CD14-positive monocyte (primary cell): ENCODE measurements around the gene KLHDC10. TPM values are rescaled to one million over a fixed set of nuclear protein-coding genes. Genes with fewer than 3 reads are reported as not detected.

ENCODE experiments used
- DNase-seq, 3 donors: peaks; one replicate each; pipeline ENCODE4 v3.0.0-alpha.2; 2011 to 2022
- H2AFZ ChIP-seq: 2 replicates; pipeline ENCODE4 v1.6.0; 2012; ENCODE audit warnings: mild to moderate bottlenecking, low read depth, low read length, inconsistent platforms; ENCODE audit not compliant: insufficient read depth, poor library complexity, severe bottlenecking
- H3K27ac ChIP-seq, 2 donors: 1 replicate in 1 of 2; 2 replicates in 1 of 2; pipeline ENCODE4 v1.5.1; 2012 to 2013; ENCODE audit warnings: low read length in 2 of 2, control low read depth in 1 of 2, inconsistent platforms in 1 of 2, low read depth in 1 of 2, mild to moderate bottlenecking in 1 of 2
- H3K27me3 ChIP-seq, 2 donors: one replicate each; pipeline versions ENCODE4 v1.6.0 to v1.6.1; 2011 to 2013; ENCODE audit warnings: low read length in 2 of 2; ENCODE audit not compliant: control insufficient read depth in 2 of 2, insufficient read depth in 2 of 2
- H3K36me3 ChIP-seq, 2 donors: replicated peaks in 1 of 2; 1 replicate in 1 of 2; 2 replicates in 1 of 2; pipeline versions ENCODE4 v1.5.1 to v1.6.1; 2012 to 2013; ENCODE audit warnings: low read length in 2 of 2, control low read depth in 1 of 2, inconsistent platforms in 1 of 2, mild to moderate bottlenecking in 1 of 2; ENCODE audit not compliant: insufficient read depth in 2 of 2, control insufficient read depth in 1 of 2
- H3K4me1 ChIP-seq, 2 donors: 1 replicate in 1 of 2; 2 replicates in 1 of 2; pipeline versions ENCODE4 v1.5.1 to v1.6.1; 2012 to 2013; ENCODE audit warnings: low read length in 2 of 2, control low read depth in 1 of 2, inconsistent platforms in 1 of 2, mild to moderate bottlenecking in 1 of 2, moderate library complexity in 1 of 2; ENCODE audit not compliant: insufficient read depth in 2 of 2, control insufficient read depth in 1 of 2
- H3K4me2 ChIP-seq: replicated peaks from 2 replicates; pipeline ENCODE3; 2012; ENCODE audit warnings: low read length, moderate library complexity, mild to moderate bottlenecking; ENCODE audit not compliant: poor library complexity, severe bottlenecking; ENCODE audit errors: extremely low read depth
- H3K4me3 ChIP-seq, 3 experiments: fragments of 200-600 bp in 1 of 3; sonication (generic) in 1 of 3; replicated peaks in 1 of 3; 1 replicate in 2 of 3; 2 replicates in 1 of 3; pipeline ENCODE4 v1.5.1; 2011 to 2013; ENCODE audit warnings: low read length in 3 of 3, mild to moderate bottlenecking in 3 of 3, control low read depth in 2 of 3, low read depth in 2 of 3, inconsistent platforms in 1 of 3, moderate library complexity in 1 of 3
- H3K79me2 ChIP-seq: 2 replicates; pipeline ENCODE4 v1.6.0; 2012; ENCODE audit warnings: mild to moderate bottlenecking, control low read depth, inconsistent platforms, low read length, moderate library complexity; ENCODE audit not compliant: insufficient read depth
- H3K9ac ChIP-seq: 2 replicates; pipeline ENCODE4 v1.6.0; 2017; ENCODE audit warnings: low read length, mild to moderate bottlenecking; ENCODE audit not compliant: insufficient read depth, poor library complexity, severe bottlenecking
- H3K9me3 ChIP-seq, 2 donors: replicated peaks in 1 of 2; 1 replicate in 1 of 2; 2 replicates in 1 of 2; pipeline versions ENCODE4 v1.5.1 to v1.6.1; 2012 to 2013; ENCODE audit warnings: low read length in 2 of 2, control low read depth in 1 of 2; ENCODE audit not compliant: control insufficient read depth in 1 of 2, insufficient read depth in 1 of 2
- H4K20me1 ChIP-seq: 2 replicates; pipeline ENCODE4 v1.6.0; 2012; ENCODE audit warnings: mild to moderate bottlenecking, low read length, control low read depth, moderate library complexity; ENCODE audit not compliant: insufficient read depth
- H3K27ac Mint-ChIP-seq, 7 donors: one replicate each; pipeline ENCODE4 v1.8.0; 2020; ENCODE audit warnings: mild to moderate bottlenecking in 7 of 7, mixed read lengths in 7 of 7, moderate library complexity in 6 of 7, inconsistent platforms in 2 of 7
- H3K27me3 Mint-ChIP-seq, 3 donors: one replicate each; pipeline ENCODE4 v1.8.0; 2021 to 2022; ENCODE audit warnings: low read depth in 3 of 3, mild to moderate bottlenecking in 3 of 3, mixed read lengths in 3 of 3, moderate library complexity in 3 of 3, inconsistent platforms in 1 of 3
- H3K36me3 Mint-ChIP-seq, 2 donors: one replicate each; pipeline ENCODE4 v1.8.0; 2020; ENCODE audit warnings: mixed read lengths in 2 of 2, inconsistent platforms in 1 of 2, mild to moderate bottlenecking in 1 of 2
- H3K4me1 Mint-ChIP-seq: one replicate; pipeline ENCODE4 v1.8.0; 2020; ENCODE audit warnings: mild to moderate bottlenecking, mixed read lengths
- H3K4me3 Mint-ChIP-seq, 2 donors: one replicate each; pipeline ENCODE4 v1.8.0; 2020; ENCODE audit warnings: mild to moderate bottlenecking in 2 of 2, mixed read lengths in 2 of 2, moderate library complexity in 1 of 2
- H3K9me3 Mint-ChIP-seq, 7 donors: one replicate each; pipeline ENCODE4 v1.8.0; 2020 to 2022; ENCODE audit warnings: mixed read lengths in 7 of 7, mild to moderate bottlenecking in 6 of 7, moderate library complexity in 6 of 7, inconsistent platforms in 2 of 7
- WGBS: methylation state at CpG from one replicate; pipeline ENCODE4 v1.1.5; 2013; ENCODE audit warnings: missing lambda C conversion rate; ENCODE audit not compliant: insufficient coverage; 5-methylcytosine and 5-hydroxymethylcytosine counted together
- intact Hi-C, 2 donors: fragments of 100-400 bp; cut with micrococcal nuclease; formaldehyde crosslinking; loops; one replicate each; pipeline versions ENCODE4 v1.15.0 to v1.15.1; 2023
- polyA plus RNA-seq, 3 donors: library from polyadenylated mRNA; depleted of rRNA in 1 of 3; unstranded in 2 of 3; stranded (reverse) in 1 of 3; fragments of 300-500 nt in 2 of 3; fragments of >200 nt in 1 of 3; fragmentation: Illumina TruSeq in 2 of 3; gene quantifications; 1 replicate in 2 of 3; 2 replicates in 1 of 3; pipeline ENCODE4 v1.2.3, GENCODE V29; 2012 to 2021
- TF ChIP-seq, protein P1 (sequence below): fragments of 200-600 bp; IDR thresholded peaks from one replicate; pipeline ENCODE4 v1.8.0; 2022; ENCODE audit warnings: antibody characterized with exemption, mild to moderate bottlenecking

The KLHDC10 gene
- polyA plus RNA-seq, 3 donors: 1.1 to 13.9 (median 2.9) TPM

DNA sequence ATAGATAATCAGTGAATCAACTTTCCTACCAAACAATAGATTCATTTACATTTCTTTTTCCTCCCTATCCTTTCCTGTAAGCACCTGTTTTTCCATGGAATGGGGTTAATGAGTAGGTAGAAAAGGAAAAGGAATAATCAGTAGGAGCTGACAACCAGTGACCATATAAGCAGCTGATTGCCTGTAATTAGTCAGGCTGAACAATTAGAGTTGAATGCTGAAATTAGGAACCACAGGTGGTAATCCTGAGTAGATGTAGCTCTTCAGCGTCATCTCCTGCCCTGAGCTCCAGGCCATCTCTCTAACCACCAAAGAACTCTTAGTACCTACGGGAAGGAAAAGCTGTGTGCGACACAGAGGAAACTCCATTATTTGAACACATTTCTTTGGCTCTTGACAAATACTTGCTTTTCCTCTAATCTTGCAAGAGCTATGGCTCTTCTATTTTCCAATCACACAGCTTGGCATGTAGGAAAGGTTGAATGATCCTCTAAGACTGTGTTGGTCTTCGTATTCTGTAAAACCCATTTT is 63.8 kb downstream of the KLHDC10 start:
- Histone ChIP-seq H3K36me3 (peaks cover 65 to 86% of the 10 kb centered on the region in 2 donors), H3K27ac (no peak overlapping the region)

DNA sequence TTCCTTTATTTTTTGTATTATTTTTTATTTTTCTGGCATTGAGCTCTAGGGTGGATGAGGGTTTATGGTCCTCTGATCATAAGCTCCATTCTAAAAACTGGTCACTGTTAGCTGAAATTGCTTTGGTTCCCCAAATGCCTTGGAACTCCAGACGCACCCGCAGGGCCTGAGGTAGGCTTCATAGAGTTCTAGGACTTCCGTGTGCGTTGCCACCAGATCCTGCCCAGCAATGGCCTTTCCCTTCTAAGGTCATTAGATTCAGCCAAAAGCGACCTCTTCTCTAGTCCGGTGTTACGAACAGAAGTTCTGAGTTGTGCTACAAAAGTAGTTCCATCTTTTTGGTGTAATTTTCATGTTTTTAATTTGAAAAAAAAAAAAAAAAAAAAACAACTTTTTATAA is 64.4 kb downstream of the KLHDC10 start:
- Histone ChIP-seq H3K4me3 (no peak overlapping the region), H3K36me3 (peaks cover 60 to 81% of the 10 kb centered on the region in 2 donors), H3K27ac (no peak overlapping the region), H3K4me2 (no peak overlapping the region), H3K27me3 (no peaks in the 10 kb centered on the region), H2AFZ (no peak overlapping the region), H3K9ac (no peak overlapping the region), H4K20me1 (no peaks in the 10 kb centered on the region), H3K4me1 (no peaks in the 10 kb centered on the region), H3K79me2 (no peaks in the 10 kb centered on the region), H3K9me3 (no peaks in the 10 kb centered on the region)
- TF ChIP-seq, protein P1, sequence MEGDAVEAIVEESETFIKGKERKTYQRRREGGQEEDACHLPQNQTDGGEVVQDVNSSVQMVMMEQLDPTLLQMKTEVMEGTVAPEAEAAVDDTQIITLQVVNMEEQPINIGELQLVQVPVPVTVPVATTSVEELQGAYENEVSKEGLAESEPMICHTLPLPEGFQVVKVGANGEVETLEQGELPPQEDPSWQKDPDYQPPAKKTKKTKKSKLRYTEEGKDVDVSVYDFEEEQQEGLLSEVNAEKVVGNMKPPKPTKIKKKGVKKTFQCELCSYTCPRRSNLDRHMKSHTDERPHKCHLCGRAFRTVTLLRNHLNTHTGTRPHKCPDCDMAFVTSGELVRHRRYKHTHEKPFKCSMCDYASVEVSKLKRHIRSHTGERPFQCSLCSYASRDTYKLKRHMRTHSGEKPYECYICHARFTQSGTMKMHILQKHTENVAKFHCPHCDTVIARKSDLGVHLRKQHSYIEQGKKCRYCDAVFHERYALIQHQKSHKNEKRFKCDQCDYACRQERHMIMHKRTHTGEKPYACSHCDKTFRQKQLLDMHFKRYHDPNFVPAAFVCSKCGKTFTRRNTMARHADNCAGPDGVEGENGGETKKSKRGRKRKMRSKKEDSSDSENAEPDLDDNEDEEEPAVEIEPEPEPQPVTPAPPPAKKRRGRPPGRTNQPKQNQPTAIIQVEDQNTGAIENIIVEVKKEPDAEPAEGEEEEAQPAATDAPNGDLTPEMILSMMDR: no peak
- no peaks in the 10 kb centered on the region for H3K4me1 Mint-ChIP-seq
- no peak overlapping the region for H3K27ac Mint-ChIP-seq
- peaks cover 70 to 84% of the 10 kb centered on the region in 2 donors for H3K36me3 Mint-ChIP-seq
- no peaks in the 10 kb centered on the region for H3K9me3 Mint-ChIP-seq
- no peak for DNase-seq
- 97% methylated on average over 4 of the region's 7 CpGs for WGBS
- no peak overlapping the region for H3K4me3 Mint-ChIP-seq
- H3K27me3 Mint-ChIP-seq: no peaks in the 10 kb centered on the region
- intact Hi-C loops: no loop called here

More for the DNA sequence above, 63.8 kb downstream of the KLHDC10 start:
- no peak overlapping the region for H3K27ac Mint-ChIP-seq
- TF ChIP-seq, protein P1: no peak
- Histone ChIP-seq H3K9ac (no peak overlapping the region), H3K4me3 (no peak overlapping the region), H4K20me1 (no peaks in the 10 kb centered on the region), H2AFZ (no peak overlapping the region), H3K9me3 (no peaks in the 10 kb centered on the region), H3K4me2 (no peak overlapping the region), H3K4me1 (no peaks in the 10 kb centered on the region), H3K79me2 (no peaks in the 10 kb centered on the region), H3K27me3 (no peaks in the 10 kb centered on the region)
- H3K27me3 Mint-ChIP-seq: no peaks in the 10 kb centered on the region
- DNase-seq: no peak
- intact Hi-C loops: no loop called here
- H3K4me1 Mint-ChIP-seq: no peaks in the 10 kb centered on the region
- 92% methylated on average over 2 of the region's 4 CpGs for WGBS
- H3K36me3 Mint-ChIP-seq: peaks cover 71 to 85% of the 10 kb centered on the region in 2 donors
- H3K9me3 Mint-ChIP-seq: no peaks in the 10 kb centered on the region
- H3K4me3 Mint-ChIP-seq: no peak overlapping the region
